Effector CD4-positive, alpha-beta T cell (primary cell): ENCODE results near the gene LTC4S.
A peak's percentile ranks its signal among the peaks of the same experiment; 100 is the strongest.
"Not testable (repeated sequence)": the region's sequence is repeated elsewhere in the genome, so short reads cannot be mapped to it uniquely, and the experiment has no call there.

Experiments
- DNase-seq: peaks from one replicate; pipeline ENCODE4 v3.0.0-alpha.2; 2020
- total RNA-seq: gene quantifications from one replicate; lab custom pipeline; 2026; lab: John Stamatoyannopoulos, UW

The LTC4S gene
- 1.1 reads per million for total RNA-seq

DNA sequence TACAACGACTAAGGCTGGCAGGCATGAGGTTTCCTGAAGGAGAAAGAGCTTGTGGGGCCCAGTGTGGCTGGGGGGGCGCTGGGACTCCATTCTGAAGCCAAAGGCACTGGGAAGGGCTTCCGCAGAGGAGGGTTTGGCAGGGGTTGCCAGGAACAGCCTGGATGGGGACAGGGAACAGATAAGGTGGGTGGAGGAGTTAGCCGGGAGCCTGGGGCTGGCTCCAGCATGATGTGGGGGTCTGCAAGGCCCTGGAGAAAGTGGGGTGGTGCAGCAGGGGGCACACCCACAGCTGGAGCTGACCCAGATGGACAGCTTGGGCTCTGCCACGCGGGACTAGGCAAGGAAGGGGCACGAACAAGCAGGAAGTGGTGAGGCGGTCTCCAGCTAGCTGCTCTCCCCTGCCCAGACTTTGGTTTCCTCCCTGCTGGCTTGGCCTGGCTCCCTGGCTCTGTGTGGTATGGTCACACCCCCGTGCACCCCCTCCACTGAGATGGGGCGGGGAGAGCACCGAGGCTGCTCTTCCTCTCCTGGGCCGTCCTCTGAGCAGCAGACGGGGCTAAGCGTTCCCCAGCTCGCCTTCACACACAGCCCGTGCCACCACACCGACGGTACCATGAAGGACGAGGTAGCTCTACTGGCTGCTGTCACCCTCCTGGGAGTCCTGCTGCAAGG, at the start of gene LTC4S:
LTC4S (plus strand) TSS at position 519 of the 672 bp plus-strand sequence; CDS start at position 614, 95 bp downstream.
- DNase-seq: peak; percentile 35

DNA sequence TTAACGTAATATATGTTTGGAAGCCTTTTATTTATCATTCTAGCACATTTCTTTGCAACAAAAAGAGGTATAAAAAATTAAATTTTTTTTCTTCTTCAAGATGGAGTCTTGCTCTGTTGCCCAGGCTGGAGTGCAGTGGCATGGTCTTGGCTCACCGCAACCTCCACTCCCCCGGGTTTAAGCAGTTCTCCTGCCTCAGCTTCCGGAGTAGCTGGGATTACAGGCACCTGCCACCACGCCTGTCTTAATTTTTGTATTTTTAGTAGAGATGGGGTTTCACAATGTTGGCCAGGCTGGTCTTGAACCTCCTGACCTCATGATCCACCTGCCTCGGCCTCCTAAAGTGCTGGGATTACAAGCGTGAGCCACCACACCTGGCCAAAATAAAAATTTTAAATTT, 49.7 kb upstream of the LTC4S start:
- not testable (repeated sequence) for DNase-seq

- no peak for DNase-seq
These were observed 46.9 kb upstream of the LTC4S start for GRCh38 chr5:179746872-179747271.

GRCh38 chr5:179747811-179748210, 46.0 kb upstream of the LTC4S start:
- DNase-seq: no peak

DNA sequence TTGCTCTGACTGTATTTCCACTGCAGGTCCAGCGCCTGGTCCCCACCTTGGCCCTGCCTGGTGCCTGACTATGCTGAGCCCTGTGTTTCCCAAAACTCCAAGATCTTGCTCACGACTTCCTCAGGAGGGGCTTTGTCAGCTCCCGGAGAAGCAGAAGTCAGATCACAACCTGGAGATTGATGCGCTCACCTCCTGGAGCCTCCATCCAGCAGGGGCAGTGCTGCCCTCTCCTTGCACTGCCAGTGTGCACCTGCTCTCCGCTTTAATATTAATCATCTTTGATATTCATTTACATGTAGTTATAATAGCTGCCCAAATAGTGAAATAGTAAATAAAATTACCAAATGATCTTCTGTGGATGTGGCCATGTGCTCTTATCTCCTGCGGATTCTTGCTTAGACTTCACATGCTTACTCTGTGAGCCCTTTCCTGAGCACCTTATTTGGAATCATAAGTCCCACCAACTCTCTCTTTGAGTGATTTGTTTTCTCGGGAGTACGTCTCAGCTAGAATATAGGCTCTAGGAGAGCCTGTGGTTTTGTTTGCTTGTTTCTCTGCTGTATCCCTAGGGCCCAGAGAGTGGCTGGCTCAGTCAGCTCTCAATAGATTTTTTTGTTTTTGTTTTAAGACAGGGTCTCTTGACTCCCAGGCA, 43.8 kb upstream of the LTC4S start:
- DNase-seq: no peak

DNA sequence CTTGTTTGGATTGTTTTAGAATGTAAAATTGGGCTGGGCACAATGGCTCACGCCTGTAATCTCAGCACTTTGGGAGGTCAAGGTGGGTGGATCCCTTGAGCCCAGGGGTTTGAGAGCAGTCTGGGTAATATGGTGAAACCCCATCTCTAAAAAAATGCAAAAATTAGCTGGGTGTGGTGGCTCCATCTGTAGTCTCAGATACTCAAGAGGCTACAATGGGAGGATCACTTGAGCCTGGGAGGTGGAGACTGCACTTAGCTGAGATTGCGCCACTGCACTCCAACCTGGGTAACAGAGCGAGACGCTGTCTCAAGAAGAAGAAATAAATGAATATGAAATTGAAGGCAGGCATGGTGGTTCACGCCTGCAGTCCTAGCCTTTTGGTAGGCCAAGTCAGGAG, 39.8 kb upstream of the LTC4S start:
- no peak for DNase-seq

GRCh38 chr5:179755022-179755421, 38.8 kb upstream of the LTC4S start:
- no peak for DNase-seq

GRCh38 chr5:179758955-179759354, 34.8 kb upstream of the LTC4S start:
- DNase-seq: no peak

- no peak for DNase-seq
These were observed 33.9 kb upstream of the LTC4S start for GRCh38 chr5:179759581-179760551.

- peak; percentile 6 for DNase-seq
These were observed 31.6 kb upstream of the LTC4S start for GRCh38 chr5:179762079-179762780.

DNA sequence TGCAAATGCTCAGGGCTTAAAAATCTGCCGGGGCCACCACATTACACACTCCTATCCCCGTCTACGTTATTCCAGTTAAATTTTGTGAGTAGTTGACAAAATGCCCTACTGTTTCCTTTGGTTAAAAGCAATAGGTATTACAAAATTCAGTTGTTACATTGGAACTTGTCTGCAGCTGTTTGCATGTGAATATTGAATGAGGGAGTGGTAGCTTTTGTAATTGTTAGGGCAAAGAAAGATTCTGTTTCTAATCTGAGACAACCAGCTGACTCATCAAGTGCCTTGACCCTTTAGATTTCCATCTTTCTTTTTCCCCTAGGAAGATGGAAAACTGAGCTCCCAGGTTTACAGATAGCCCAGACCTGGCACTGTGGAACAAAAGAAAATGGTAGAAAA, 31.0 kb upstream of the LTC4S start:
- no peak for DNase-seq

DNA sequence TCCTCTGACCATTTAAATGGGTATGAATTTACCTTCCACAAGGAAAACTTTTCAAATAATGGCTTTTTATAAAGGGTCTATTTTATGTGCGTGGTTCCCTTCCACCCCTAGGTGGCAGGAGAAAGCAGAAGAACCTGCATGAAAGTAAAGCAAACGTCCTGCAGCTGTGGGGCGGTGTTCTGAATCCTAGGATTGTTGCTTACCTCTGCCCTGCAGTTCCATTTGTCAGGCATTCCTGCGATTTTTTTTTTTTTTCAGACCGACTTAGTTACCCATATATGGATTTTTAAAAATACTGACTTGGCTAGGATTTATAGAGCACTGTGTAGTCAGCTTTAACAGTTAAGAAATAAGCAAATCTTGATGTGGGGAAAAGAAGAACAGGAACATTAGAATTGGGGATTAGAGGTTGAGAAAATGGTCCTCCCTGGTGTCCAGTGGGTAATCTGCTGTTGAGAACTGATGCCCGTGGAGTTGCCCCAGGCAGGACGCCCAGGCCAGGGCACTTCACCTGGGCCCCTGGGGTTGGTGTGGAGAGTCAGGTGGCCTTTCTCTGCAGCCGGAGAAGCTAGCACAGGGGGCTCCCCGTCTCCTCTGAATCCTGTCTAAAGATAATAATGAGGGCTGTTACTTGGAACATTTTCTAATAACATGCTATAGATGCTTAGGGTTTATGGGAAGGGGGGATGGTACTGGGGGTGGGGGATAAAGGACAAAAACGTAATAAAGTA, 30.4 kb upstream of the LTC4S start:
- DNase-seq: peak; percentile 41

DNA sequence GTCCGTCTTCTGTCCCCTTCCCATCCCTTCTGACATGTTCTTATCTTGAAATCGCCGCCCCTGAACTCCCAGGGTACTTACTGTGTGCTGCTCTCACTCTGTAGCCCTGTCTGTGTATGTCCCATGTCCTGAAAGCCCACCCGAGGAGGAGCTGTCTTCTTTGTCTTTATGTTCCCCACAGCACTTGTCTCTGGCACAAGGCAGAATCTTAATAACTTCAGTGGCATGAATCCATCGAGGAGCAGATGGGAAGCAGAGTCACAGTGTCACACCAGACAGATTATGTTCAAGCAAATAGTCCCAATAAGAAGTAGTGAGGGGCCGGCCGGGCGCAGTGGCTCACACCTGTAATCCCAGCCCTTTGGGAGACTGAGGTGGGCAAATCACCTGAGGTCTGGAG, 29.7 kb upstream of the LTC4S start:
- no peak for DNase-seq

DNA sequence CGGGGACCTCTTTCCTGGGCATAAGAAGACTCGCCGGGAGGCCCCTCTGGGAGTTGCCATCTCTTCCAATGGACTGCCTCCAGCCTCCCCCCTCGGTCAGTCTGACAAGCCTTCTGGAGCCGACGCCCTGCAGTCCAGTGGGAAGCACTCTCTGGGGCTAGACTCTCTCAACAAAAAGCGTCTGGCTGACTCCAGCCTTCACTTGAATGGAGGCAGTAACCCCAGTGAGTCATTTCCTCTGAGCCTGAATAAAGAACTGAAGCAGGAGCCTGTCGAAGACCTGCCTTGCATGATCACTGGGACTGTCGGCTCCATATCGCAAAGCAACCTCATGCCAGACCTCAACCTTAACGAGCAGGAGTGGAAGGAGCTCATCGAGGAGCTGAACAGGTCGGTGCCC, 28.4 kb upstream of the LTC4S start:
- no peak for DNase-seq

- no peak for DNase-seq
These were observed 27.6 kb upstream of the LTC4S start for GRCh38 chr5:179766021-179766725.

DNA sequence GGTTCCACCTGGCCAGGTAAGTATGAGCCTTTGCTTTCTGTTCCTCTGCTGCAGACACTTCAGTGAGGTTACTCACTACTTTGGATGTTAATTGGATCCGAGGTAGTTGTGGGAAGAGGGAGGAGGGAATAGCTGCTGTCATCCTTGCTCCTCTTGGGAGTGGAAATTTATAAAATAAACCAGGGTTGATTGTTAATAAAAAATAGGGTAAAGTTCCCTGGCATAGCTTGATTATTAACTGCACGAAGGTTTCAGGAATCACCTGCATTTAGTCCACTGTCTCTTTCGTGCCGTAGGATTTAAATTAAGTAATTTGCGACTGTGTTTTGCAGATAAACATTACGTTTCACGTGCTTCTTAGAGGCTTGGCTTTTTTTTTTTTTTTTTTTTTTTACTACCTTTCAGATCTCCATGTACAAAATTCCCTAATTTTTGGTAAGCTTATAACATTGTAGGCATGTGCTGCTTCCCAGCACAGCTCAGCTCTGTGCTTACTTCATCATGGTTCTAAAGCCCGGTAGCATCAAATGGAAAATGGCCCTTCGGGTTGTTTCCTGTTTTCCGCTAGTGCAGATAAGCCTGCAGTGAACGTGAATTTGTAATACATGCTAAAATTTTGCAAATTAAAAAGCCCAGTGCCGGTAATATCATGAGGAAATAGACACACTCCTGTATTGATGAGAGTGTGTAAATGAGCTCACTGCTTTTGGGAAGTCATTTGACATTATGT, 26.9 kb upstream of the LTC4S start:
- DNase-seq: no peak

DNA sequence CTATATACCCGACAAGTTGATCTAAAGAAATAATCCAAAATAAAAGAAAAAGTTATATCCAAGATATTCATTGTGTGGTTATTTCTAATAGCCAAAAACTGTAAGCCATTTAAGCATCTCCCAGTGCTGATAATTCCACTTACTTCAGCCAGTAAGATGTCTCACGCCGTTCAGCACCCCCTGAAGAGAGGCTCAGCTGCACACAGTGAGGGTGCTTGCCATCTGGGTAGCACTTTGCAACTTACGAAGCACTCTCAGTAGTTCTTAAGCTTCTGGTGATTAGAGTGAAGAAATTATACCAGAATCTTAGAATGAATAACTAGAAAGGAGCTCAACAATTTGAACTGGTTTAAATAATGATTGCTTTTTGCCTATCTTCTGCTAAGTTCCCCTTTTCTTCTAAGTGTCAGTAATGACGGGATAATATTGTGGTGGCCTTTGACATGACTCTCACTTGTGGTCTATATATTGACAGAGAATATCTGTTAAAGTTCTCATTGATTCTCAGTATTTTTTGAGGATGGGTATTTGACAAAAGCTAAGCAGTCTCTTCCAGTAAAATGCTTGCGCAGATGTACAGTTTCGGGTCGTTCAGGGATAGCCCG, 26.2 kb upstream of the LTC4S start:
- no peak for DNase-seq

GRCh38 chr5:179768326-179769085, 25.3 kb upstream of the LTC4S start:
- no peak for DNase-seq

- no peak for DNase-seq
These were observed 24.5 kb upstream of the LTC4S start for GRCh38 chr5:179769271-179769670.
